Smooth muscle cell (in vitro differentiated cells): ENCODE results near the gene APOBEC3C. TPM values are rescaled to one million over a fixed set of nuclear protein-coding genes. Genes with fewer than 3 reads are reported as not detected.

Source experiments
- DNase-seq: peaks from one replicate; lab custom pipeline; 2025; ENCODE audit not compliant: unreplicated experiment; lab: John Stamatoyannopoulos, UW
- H2AFZ ChIP-seq: fragments of 200-600 bp; sonication (generic); 2 replicates; pipeline ENCODE4 v1.6.0; 2016; ENCODE audit warnings: antibody characterized with exemption, low read depth, mild to moderate bottlenecking
- H3F3A ChIP-seq: fragments of 200-600 bp; sonication (generic); 2 replicates; pipeline ENCODE4 v1.6.0; 2017; ENCODE audit warnings: antibody characterized with exemption, low read depth
- H3K27ac ChIP-seq: fragments of 200-600 bp; sonication (generic); 2 replicates; pipeline ENCODE4 v1.5.1; 2016; ENCODE audit warnings: low read depth, mild to moderate bottlenecking
- H3K27me3 ChIP-seq: fragments of 200-600 bp; sonication (generic); 2 replicates; pipeline ENCODE4 v1.6.1; 2016; ENCODE audit warnings: low read depth, mild to moderate bottlenecking
- H3K36me3 ChIP-seq: fragments of 200-600 bp; sonication (generic); 2 replicates; pipeline ENCODE4 v1.5.1; 2016; ENCODE audit warnings: low read depth
- H3K4me1 ChIP-seq: fragments of 200-600 bp; sonication (generic); 2 replicates; pipeline ENCODE4 v1.5.1; 2016; ENCODE audit warnings: low read depth
- H3K4me2 ChIP-seq: fragments of 200-600 bp; sonication (generic); 2 replicates; pipeline ENCODE4 v1.6.0; 2016; ENCODE audit warnings: mild to moderate bottlenecking
- H3K4me3 ChIP-seq: fragments of 200-600 bp; sonication (generic); 2 replicates; pipeline ENCODE4 v1.5.1; 2016; ENCODE audit warnings: mild to moderate bottlenecking
- H3K79me2 ChIP-seq: fragments of 200-600 bp; sonication (generic); 2 replicates; pipeline ENCODE4 v1.6.0; 2016; ENCODE audit warnings: low read depth, mild to moderate bottlenecking
- H3K9ac ChIP-seq: fragments of 200-600 bp; sonication (generic); 2 replicates; pipeline ENCODE4 v1.6.0; 2016; ENCODE audit warnings: low read depth
- H3K9me3 ChIP-seq: fragments of 200-600 bp; sonication (generic); replicated peaks from 2 replicates; pipeline ENCODE4 v1.5.1; 2016; ENCODE audit warnings: low read depth
- H4K20me1 ChIP-seq: fragments of 200-600 bp; sonication (generic); 2 replicates; pipeline ENCODE4 v1.6.0; 2016; ENCODE audit warnings: low read depth
- WGBS: methylation state at CpG from one replicate; pipeline ENCODE4 v1.1.7; 2016; ENCODE audit warnings: low lambda C conversion rate; 5-methylcytosine and 5-hydroxymethylcytosine counted together
- polyA plus RNA-seq: library from polyadenylated mRNA; unstranded; fragments of >200 nt; fragmentation: Nextera tagmentation; extraction: Ambion mirVana; gene quantifications from 2 replicates; pipeline ENCODE4 v1.2.1, GENCODE V29; 2016
- total RNA-seq: library from RNA; depleted of rRNA; stranded (reverse); fragments of >200 nt; gene quantifications from 2 replicates; pipeline ENCODE4 v1.2.3, GENCODE V29; 2014
- TF ChIP-seq, protein P1 (sequence below): fragments of 200-600 bp; sonication (generic); IDR thresholded peaks from 2 replicates; pipeline ENCODE4 v1.5.1; 2017; ENCODE audit warnings: borderline replicate concordance, mild to moderate bottlenecking, antibody characterized with exemption; ENCODE audit not compliant: insufficient read depth, poor library complexity, severe bottlenecking

APOBEC3C gene
- total and polyA plus RNA-seq, 2 experiments from 2014 or later: 5.3 to 38.0 TPM

DNA sequence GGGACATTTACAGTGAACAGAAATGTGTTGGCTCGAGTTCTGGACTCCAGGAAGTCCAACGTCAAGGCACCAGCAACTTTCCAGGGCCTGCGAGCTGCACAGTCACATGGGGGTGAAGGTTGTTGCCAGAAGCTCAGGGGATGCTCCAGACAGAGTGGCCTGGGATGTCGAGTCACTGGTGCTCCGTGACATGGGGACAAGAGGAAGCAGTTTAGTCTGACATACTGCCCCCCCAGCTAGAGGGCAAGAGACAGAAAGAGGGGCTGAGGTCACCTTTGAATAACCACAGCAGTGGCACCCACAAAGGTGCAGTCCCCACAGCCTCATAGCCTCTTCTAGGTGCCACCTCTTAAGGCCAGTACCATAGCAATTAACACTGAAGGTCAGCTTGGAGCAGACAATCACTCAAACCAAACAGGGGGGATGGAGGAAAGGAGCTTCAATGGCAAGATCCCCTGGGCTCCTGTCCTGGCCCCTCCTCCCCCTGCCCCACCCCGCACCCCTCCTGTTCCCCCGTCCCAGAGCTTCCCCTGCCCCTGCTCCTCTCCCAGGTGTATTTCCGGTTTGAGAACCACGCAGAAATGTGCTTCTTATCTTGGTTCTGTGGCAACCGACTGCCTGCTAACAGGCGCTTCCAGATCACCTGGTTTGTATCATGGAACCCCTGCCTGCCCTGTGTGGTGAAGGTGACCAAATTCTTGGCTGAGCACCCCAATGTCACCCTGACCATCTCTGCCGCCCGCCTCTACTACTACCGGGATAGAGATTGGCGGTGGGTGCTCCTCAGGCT is 10.7 kb downstream of the APOBEC3C start:
- TF ChIP-seq, protein P1, sequence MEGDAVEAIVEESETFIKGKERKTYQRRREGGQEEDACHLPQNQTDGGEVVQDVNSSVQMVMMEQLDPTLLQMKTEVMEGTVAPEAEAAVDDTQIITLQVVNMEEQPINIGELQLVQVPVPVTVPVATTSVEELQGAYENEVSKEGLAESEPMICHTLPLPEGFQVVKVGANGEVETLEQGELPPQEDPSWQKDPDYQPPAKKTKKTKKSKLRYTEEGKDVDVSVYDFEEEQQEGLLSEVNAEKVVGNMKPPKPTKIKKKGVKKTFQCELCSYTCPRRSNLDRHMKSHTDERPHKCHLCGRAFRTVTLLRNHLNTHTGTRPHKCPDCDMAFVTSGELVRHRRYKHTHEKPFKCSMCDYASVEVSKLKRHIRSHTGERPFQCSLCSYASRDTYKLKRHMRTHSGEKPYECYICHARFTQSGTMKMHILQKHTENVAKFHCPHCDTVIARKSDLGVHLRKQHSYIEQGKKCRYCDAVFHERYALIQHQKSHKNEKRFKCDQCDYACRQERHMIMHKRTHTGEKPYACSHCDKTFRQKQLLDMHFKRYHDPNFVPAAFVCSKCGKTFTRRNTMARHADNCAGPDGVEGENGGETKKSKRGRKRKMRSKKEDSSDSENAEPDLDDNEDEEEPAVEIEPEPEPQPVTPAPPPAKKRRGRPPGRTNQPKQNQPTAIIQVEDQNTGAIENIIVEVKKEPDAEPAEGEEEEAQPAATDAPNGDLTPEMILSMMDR: no peak
- H3K27ac ChIP-seq: no peak overlapping the region
- H3K4me2 ChIP-seq: no peak overlapping the region
- 93% methylated on average over 12 of the region's 15 CpGs for WGBS
- H3F3A ChIP-seq: peaks cover 10% of the 10 kb centered on the region
- H3K36me3 ChIP-seq: no peaks in the 10 kb centered on the region
- no peak overlapping the region for H2AFZ ChIP-seq
- no peaks in the 10 kb centered on the region for H4K20me1 ChIP-seq
- H3K4me3 ChIP-seq: no peak overlapping the region
- no peaks in the 10 kb centered on the region for H3K9me3 ChIP-seq
- H3K4me1 ChIP-seq: no peaks in the 10 kb centered on the region
- H3K9ac ChIP-seq: no peak overlapping the region
- H3K79me2 ChIP-seq: no peaks in the 10 kb centered on the region
- DNase-seq: no peak
- no peaks in the 10 kb centered on the region for H3K27me3 ChIP-seq

GRCh38 chr22:39026509-39027150 is 12.6 kb downstream of the APOBEC3C start:
- no peak overlapping the region for H3K9ac ChIP-seq
- TF ChIP-seq, protein P1: no peak
- H2AFZ ChIP-seq: no peak overlapping the region
- no peak overlapping the region for H3K4me3 ChIP-seq
- H3K36me3 ChIP-seq: no peaks in the 10 kb centered on the region
- peaks cover 3% of the 10 kb centered on the region for H3F3A ChIP-seq
- H3K9me3 ChIP-seq: no peaks in the 10 kb centered on the region
- no peaks in the 10 kb centered on the region for H3K27me3 ChIP-seq
- no peak for DNase-seq
- H4K20me1 ChIP-seq: no peaks in the 10 kb centered on the region
- no peak overlapping the region for H3K4me2 ChIP-seq
- no peak overlapping the region for H3K27ac ChIP-seq
- H3K4me1 ChIP-seq: no peaks in the 10 kb centered on the region
- 94% methylated on average over 12 of the region's 12 CpGs for WGBS
- no peaks in the 10 kb centered on the region for H3K79me2 ChIP-seq

DNA sequence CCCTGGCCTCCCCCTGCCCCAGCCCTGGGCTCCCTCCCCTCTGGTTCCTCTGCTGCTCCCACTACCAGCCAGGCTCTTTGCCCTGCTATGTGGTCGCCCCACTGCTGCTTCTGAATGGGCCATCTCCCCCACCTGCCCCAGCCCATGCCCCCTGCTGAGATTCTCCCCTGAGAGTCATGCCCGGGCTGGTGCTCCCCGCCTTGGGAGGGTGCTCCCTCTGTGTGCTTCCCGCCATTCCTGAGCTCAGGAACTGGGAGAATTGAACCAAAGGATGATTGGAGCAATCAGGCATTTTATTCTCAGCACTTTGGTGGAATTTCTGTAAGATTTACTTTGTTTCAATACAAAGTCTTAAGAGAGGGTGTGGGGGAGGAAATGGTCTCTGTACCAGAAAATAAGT is 13.7 kb downstream of the APOBEC3C start:
- Histone ChIP-seq H3K79me2 (no peaks in the 10 kb centered on the region), H3F3A (peaks cover 3% of the 10 kb centered on the region), H3K27ac (no peak overlapping the region), H4K20me1 (no peaks in the 10 kb centered on the region), H3K27me3 (no peaks in the 10 kb centered on the region), H3K4me1 (no peaks in the 10 kb centered on the region), H3K9ac (no peak overlapping the region), H3K4me3 (no peak overlapping the region), H3K4me2 (no peak overlapping the region), H3K36me3 (no peaks in the 10 kb centered on the region), H3K9me3 (no peaks in the 10 kb centered on the region), H2AFZ (no peak overlapping the region)
- TF ChIP-seq, protein P1: no peak
- 93% methylated on average over 4 of the region's 4 CpGs for WGBS
- no peak for DNase-seq
